ENCODE data around the gene SYNM.

SYNM gene

GRCh38 chr15:99104788-99105513 is at the start of gene SYNM:
Gene SYNM, plus strand, starts transcription at chr15:99105080. Its CDS starts 120 bp downstream, at chr15:99105200.
- peak; percentile 47; the same call in 1 of the 2 replicates for TF ChIP-seq SNAI2 (CRISPR knock-in tag; IDR thresholded peaks at IDR 0.05)
- TF ChIP-seq TCF4 (CRISPR knock-in tag; IDR thresholded peaks at IDR 0.05; ENCODE audit: borderline replicate concordance) = no peak
- 0 out of 2 replicates have a peak, but pooled peaks have one; percentile 12 for TF ChIP-seq ZFP3 (CRISPR knock-in tag; IDR thresholded peaks at IDR 0.05)
- ATAC-seq = peak; percentile 89

GRCh38 chr15:99055555-99056134 is 49.2 kb upstream of the SYNM start:
- no peak for ATAC-seq
- TF ChIP-seq OSR1 (CRISPR knock-in tag; IDR thresholded peaks at IDR 0.05) (no peak), ZNF70 (CRISPR knock-in tag; IDR thresholded peaks at IDR 0.05) (no peak), ZFP3 (CRISPR knock-in tag; IDR thresholded peaks at IDR 0.05) (no peak), ZNF565 (CRISPR knock-in tag; conservative IDR thresholded peaks at IDR 0.05; ENCODE audit: low read depth) (no peak), ARNTL (CRISPR knock-in tag; IDR thresholded peaks at IDR 0.05; ENCODE audit: borderline replicate concordance, low read depth) (no peak), ESRRG (CRISPR knock-in tag; IDR thresholded peaks at IDR 0.05) (no peak), PATZ1 (CRISPR knock-in tag; IDR thresholded peaks at IDR 0.05; ENCODE audit: borderline replicate concordance) (no peak), TSHZ2 (CRISPR knock-in tag; IDR thresholded peaks at IDR 0.05) (no peak), GLIS3 (CRISPR knock-in tag; IDR thresholded peaks at IDR 0.05) (no peak), CSDC2 (CRISPR knock-in tag; IDR thresholded peaks at IDR 0.05) (no peak), RARB (CRISPR knock-in tag; IDR thresholded peaks at IDR 0.05) (no peak), TOX (CRISPR knock-in tag; IDR thresholded peaks at IDR 0.05; ENCODE audit: borderline replicate concordance) (no peak)

- no peak for ATAC-seq
- no peak for TF ChIP-seq CSRNP3 (CRISPR knock-in tag; IDR thresholded peaks at IDR 0.05)
- no peak for TF ChIP-seq ZFP3 (CRISPR knock-in tag; IDR thresholded peaks at IDR 0.05)
- TF ChIP-seq CSDC2 (CRISPR knock-in tag; IDR thresholded peaks at IDR 0.05) = no peak
- no peak for TF ChIP-seq RARB (CRISPR knock-in tag; IDR thresholded peaks at IDR 0.05)
- no peak for TF ChIP-seq SNAI2 (CRISPR knock-in tag; IDR thresholded peaks at IDR 0.05)
- no peak for TF ChIP-seq ISL1 (CRISPR knock-in tag; IDR thresholded peaks at IDR 0.05)
- no peak for TF ChIP-seq POU6F1 (CRISPR knock-in tag; IDR thresholded peaks at IDR 0.05; ENCODE audit: borderline replicate concordance, low read depth)
- no peak for TF ChIP-seq TSHZ2 (CRISPR knock-in tag; IDR thresholded peaks at IDR 0.05)
- TF ChIP-seq CREB5 (CRISPR knock-in tag; IDR thresholded peaks at IDR 0.05; ENCODE audit: low read depth) = no peak
- no peak for TF ChIP-seq ZFP30 (CRISPR knock-in tag; IDR thresholded peaks at IDR 0.05)
- no peak for TF ChIP-seq OSR1 (CRISPR knock-in tag; IDR thresholded peaks at IDR 0.05)
- TF ChIP-seq GLIS3 (CRISPR knock-in tag; IDR thresholded peaks at IDR 0.05) = no peak
- no peak for TF ChIP-seq ZNF70 (CRISPR knock-in tag; IDR thresholded peaks at IDR 0.05)
These were observed 47.9 kb upstream of the SYNM start for GRCh38 chr15:99057020-99057419.

All from SK-N-SH treated with all-trans-retinoic acid at 6 μM for 48 hours (cell line).